HG02884 (cell line): ENCODE measurements around the gene TRRAP.

Experiments used
- ATAC-seq: cut with Tn5 transposase; IDR thresholded peaks from one replicate; pipeline ENCODE4 v1.9.1; 2021; ENCODE audit warnings: mild to moderate bottlenecking, moderate library complexity; ENCODE audit not compliant: unreplicated experiment

The TRRAP gene

DNA sequence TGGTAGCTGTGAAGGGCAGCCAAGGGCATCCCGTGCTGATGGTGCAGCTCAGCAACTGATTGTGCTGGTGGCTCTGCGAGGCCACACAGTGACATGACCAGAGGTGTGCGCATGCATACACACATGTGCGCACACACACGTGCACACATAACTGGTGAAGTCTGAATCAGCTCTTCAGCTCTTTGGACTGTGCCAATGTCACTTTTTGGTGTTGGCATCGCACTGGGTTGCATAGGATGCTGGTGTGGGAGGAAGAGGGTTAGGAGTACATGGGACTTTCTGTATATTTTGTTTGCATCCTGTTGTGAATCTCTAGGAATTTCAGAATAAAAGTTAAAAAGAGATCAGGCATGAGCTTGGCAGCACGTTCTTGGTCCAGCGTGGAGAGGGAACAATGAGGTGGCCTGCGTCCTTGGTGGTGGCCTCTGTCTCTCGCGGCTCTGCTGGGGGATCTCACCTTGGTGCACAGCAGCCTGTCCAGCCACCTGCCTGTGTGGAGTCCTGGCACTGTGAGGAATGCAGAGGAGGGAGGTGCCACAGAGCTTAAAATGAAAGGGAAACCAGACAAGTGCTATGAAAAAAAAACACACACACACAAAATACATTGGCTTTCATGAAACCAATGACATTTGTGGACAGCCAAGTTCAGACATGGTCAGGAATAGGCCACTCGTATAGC, 124.0 kb downstream of the TRRAP start:
- no peak for ATAC-seq

DNA sequence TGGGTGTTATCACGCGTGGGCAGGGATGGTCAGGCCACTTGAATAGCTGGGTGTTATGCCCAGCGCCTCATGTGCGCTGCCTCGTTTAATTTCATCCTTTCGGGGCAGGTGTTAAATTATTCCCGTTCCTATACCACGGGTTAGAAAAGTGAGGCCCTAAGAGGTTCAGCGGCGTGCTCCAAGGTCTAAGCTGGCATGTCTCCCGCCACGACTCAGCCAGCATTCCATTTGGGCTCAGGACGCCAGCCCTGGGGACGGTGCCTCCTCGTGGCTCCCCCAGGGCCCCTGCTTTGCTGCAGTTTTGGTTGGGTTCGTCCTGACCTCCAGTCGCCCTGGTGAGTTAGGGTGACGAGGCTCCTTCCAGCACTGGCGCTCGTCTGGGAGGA, 124.5 kb downstream of the TRRAP start:
- no peak for ATAC-seq

DNA sequence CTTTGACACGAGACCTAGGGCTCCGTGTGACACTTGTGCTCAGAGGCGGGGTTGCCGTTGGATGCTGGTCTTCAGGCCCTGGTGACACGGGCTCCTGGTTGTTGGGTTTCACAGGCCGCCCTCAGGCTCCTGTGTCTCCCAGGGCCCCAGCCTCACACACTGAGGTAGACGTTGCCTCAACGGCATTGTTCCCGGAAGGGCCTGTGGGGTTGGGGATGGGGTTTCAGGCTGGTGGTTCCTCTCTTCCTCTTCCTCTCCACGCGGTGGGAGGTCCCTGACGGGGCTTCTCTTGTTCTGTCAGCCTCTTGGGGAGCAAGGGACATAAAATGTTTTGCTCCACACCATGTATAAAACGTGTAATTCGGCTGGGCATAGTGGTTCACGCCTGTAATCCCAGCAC, 125.1 kb downstream of the TRRAP start:
- ATAC-seq = no peak

DNA sequence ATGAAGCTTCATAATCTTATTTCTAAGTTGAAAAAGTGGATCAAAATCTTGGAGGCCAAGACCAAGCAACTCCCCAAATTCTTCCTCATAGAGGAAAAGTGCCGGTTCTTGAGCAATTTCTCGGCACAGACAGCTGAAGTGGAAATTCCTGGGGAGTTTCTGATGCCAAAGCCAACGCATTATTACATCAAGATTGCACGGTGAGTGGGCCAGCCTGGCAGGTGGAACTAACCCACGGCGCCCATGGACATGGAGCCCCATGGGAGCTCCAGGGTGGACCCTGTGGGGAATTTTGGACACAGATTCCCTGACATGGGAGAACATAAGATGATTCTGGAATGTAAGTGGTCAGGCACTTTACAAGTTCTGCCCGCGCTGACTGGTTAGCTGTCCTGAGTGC, 125.9 kb downstream of the TRRAP start:
- no peak for ATAC-seq

DNA sequence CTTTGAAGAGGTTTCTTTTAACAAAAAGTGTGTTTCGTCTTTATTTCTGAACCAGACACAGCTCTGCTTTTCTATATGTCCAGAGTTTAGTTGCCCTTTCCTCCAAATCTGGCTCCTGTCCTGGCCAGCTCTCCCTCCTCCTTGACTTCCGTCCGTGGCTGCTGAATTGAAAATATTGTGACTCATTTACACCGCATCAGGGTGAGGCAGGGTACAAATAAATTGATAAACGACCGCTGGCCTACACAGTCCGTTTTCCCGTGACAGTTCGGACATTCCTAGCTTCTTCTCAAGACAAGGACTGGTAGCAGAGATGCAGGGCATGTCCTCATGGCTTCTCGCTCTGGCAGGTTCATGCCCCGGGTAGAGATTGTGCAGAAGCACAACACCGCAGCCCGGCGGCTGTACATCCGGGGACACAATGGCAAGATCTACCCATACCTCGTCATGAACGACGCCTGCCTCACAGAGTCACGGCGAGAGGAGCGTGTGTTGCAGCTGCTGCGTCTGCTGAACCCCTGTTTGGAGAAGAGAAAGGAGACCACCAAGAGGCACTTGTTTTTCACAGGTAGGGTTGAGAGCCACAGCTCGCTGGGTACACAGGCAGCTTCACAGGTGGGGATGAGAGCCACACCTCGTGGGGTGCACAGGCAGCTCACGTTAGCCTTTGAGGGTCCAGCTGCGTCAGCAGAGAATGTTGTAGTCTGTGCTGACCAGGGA, 126.6 kb downstream of the TRRAP start:
- no peak for ATAC-seq

DNA sequence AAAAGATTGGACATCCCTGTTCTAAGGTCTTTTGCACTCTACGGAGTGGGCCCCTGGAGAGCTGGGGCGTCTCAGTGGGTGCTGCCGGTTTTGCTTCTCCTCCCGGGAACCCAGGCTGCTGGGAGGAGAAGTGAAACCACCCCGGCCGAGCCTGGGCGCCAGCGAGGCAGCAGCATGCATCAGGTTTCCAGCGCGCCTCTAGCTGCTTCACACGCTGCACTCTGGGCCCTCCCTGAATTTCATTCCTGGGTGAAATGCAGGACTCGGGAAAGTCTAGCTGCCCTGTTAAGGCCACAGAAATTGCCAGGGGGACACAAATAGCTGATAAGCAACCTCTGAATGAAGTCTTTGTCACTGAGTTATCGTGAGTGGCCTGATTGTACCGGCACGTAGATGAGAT, 127.4 kb downstream of the TRRAP start:
- ATAC-seq = no peak

DNA sequence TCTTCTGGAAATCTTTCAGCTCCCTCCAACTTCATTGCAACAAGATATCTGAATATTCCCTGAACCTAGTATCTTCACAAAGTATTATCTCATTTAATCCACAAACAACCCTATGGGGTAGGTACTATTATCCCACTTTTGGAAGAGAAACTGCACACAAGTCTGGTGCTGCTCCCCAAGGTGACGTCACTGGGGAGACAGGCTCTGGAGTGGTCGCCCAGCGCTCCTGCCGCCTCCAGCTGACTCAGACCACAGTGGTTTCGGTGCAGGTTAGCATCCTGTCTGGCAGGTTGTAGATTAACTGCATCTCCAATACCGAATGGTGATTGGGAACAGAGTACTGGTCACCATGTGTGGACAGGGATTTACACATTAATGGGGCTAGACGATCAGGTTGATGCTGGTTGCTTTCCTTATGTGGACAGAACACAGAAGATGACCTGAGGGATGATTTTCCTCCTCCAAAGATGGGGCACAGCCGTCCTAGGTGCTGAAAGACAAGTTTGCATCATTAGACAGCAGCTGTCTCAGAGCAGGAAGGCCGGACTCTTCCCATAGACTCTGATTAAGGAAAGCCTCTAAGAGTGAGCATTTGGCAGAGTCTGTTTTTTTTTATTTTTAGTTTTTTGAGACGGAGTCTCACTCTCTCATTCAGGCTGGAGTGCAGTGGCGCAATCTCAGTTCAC, 128.6 kb downstream of the TRRAP start:
- no peak for ATAC-seq

DNA sequence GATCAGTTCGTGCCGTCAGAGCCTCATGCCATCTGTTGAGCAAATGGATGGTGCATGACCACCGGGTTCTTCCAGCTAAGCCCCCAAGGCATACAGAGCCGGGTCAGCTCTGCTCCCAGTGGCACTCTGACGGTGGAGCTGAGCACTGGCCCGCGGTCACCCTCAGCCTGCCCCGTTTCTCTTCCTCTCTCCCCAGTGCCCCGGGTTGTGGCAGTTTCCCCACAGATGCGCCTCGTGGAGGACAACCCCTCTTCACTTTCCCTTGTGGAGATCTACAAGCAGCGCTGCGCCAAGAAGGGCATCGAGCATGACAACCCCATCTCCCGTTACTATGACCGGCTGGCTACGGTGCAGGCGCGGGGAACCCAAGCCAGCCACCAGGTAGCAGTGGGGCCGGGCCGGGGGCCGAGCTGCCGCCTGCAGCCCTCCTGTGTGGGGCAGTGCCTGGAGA, 129.9 kb downstream of the TRRAP start:
- ATAC-seq = no peak

DNA sequence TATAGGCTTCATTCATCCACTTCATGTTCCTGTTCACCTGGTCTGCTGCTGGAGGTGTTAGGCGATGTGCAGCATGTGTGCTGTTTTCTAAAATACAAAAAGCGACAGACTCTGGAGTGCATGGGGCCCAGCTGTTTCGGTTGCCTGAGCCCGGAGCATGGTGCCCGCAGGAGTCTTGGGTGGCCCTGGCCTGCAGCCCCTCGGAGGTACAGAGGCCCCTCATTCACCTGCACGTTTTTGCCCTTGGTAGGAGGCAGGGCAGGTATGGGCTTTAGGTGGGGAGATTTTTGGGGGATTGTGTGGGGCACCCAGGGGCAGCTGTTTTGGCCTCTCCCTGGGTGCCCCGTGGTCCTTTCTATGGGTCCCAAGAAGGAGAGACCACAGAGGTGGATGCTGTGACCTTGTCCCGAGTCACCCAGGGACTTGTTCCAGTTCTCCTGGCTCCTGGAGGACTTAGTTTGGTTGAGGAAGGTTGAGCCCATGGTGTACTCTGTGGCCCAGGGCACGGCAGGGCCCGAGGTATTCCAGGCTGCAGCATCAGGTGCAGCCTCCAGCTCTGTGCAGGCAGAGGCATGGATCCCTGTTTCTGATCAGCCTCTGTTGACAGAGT, 130.7 kb downstream of the TRRAP start:
- ATAC-seq = no peak

DNA sequence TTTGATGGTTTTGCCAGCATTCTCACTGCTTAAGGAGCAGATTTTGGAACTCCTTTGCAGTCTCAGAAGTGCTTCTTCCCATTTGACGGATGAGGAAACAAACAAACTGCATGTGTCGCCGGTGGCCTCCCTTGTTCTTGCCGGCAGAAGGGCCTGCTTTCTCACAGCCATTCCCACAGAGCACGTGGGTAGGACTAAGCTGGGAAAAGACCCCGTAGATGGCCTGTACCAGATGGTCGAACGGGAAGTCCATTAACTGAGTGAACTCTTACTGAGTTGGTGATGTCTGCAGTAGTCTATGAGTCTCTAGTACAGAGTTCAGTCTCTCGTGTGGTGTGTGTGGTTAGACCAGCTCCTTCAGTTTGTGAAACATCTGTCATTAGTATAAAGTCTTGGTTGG, 131.9 kb downstream of the TRRAP start:
- ATAC-seq = no peak

DNA sequence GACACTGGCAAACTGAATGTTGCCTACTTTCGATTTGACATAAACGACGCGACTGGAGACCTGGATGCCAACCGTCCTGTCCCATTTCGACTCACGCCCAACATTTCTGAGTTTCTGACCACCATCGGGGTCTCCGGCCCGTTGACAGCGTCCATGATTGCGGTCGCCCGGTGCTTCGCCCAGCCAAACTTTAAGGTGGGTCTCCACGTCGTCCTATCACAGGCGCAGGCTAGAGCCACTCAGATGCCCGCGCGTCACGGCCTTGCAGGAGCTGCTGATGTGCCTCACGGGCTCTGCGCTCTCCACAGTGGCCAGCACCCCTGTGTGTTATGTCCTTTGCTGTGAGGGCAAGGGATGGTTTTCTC, 133.0 kb downstream of the TRRAP start:
- ATAC-seq = no peak

DNA sequence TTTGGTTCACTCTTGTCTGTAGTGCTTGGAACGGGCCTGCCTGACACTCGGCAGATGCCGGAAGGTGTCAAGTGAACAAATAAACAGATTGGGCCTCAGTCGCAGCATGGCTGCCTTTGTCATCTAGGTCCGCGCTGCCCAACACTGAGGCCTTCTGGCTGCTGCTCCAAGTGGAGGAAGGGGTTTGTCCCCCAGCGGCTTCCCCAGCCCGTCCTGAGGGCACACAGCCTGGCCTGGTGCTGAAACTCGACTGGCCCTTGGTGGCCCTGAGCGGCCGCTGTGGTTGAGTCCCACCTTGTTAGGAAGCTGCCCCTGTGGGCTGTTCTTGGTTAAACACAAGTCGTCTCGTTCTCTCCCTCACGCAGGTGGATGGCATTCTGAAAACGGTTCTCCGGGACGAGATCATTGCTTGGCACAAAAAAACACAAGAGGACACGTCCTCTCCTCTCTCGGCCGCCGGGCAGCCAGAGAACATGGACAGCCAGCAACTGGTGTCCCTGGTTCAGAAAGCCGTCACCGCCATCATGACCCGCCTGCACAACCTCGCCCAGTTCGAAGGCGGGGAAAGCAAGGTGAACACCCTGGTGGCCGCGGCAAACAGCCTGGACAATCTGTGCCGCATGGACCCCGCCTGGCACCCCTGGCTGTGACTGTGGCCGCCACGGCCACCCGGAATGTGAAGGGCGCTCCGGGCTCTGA, 133.5 kb downstream of the TRRAP start:
- no peak for ATAC-seq

DNA sequence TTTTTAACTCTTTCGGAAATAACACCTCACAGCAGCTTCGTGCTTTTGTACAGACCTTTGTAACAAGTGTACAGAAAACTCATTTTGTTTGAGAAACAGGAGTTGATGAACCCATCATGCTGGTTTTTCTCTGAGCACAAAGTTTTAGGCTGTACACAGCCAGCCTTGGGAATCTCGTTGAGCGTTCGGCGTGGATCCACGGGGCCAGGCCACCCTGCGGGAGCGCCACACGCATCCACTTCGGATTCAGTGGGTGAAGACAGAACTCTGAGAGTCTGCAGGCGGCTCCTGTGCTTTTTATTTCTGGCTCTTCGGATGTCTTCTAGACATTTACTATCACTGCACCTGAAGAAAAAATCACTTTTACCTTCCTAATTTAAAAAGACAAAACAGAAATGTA, 134.4 kb downstream of the TRRAP start:
- no peak for ATAC-seq

DNA sequence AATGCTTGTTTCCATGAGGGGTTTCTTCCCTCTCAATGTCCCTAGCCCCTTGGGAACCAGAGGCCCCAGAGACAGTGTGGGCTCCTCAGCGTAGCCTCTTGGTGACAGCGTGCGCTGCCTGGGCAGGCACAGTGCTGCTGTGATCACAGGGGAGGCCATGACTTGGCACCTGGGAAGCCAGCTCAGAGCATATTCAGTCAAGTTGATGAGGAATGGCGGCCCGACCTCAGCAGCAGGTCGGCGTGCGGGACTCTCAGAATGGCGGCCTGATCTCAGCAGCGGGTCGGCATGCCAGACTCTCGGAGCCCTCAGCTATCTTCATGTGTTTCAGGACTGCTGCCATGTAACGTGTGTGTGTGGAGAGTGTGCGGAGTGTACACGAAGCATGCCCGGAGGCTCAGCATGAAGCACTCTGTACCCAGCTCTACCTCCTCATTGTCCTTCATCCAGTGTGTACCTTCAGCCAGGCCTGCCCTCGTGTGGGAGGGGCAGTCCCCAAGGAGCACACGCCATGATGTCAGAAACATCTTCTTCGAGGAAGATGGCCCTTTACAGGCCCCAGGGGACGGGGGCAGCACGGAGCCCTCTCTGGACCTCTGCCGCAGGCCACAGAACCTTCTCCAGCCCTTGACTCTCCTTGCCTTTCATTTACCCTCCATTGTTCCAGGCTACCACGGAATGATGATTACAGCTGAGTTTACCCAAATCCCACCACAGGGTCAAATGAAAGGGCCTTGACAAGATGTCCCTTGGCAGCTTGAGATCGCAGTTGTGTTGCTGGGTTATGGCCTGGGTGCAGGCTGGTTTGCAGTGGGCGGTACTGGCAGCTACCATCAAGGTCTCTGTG, 135.2 kb downstream of the TRRAP start:
- ATAC-seq = no peak

DNA sequence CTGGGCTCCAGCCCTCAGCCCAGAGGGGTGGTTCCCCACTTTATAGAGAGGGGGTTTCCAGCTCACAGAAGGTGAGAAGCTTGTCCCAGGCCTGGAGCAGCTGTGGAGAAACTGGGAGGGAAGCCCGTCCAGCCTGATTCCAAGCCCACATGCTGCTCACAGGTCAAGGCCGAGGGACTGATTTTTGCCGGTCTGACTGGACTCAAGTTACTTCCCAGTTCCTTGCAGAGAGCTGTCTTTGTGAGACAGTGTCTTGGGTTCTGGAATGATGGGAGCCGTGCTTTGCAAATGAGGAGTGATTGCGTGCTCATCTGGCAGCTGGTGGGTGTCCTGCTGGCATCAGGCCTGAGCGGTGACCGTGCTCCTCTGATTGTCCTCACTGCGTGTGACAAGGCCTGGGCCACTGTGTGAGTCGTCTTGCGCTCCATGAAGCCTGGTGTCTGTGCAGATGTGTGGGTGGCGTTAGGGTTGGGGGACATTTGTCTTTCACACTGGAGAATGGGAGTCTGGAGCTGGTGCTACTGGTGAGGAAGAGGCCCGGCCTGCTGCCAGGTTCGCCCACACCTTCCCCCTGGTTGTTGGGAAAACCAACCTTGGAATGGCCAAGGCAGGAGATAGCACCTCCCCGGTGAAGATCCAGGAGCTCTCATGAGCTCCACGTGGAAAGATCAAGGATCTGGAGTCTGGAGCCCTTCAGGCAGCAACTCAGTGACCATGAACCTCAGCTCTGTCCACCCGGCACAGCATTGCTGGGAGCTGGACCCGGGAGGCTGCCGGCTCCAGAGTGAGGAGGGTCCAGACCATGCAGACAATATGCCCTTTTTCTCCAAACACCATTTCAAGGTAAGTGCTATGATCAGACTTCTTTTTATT, 136.0 kb downstream of the TRRAP start:
- ATAC-seq = no peak

DNA sequence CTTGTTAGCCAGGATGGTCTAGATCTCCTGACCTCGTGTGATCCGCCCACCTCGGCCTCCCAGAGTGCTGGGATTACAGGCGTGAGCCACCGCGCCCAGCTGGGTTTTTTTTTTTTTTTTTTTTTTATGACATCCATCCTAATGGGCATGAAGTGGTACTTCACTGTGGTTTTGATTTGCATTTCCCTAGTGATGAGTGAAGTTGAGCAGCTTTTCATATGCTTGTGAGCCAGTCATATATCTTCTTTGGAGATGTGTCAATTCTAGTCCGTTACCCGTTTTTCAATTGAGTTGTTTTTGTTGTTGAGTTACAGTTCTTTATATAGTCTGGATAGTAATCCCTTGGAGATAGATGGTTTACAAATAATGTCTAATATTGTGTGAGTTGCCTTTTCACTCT, 137.9 kb downstream of the TRRAP start:
- ATAC-seq = no peak

DNA sequence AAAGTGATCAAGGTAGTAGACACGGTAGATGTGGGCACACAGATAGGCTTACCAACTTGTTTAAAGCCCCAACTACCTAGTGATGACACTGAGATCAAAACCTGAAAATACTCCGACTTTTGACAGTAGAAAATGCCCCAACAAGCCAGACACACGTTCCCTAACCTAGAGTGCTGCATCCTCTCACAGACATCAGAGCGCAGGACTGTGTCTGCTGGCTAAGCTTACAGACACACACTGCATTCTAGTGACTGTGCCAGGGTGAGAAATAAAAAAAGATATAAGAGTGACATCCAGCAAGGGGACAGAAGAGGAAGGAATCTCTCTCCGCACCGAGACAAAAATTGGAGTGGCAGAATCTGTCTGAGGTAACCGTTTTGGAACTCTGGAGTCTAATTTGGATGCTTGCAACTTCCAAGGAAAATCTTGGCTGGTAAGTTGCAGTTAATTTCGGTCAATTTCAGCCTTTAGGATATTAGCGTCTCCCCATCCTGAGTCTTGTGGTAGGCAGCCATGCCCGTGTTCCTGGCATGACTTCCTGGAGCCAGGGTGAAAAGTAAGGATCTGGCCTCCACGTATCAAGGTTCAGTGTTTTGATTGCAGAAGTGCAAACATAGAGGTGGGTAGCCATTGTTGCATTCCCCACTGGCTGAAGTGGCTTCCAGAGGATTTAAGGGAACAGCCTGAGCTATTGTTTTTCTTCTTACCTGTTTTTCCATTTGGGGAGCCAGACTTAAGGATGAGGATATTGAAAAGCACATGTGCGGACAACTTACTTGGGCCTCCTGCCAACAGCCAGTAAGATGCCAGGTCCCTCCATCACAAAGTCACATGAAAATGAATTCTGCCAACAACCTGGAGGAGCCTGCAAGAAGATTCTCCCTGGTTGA, 141.4 kb downstream of the TRRAP start:
- no peak for ATAC-seq

DNA sequence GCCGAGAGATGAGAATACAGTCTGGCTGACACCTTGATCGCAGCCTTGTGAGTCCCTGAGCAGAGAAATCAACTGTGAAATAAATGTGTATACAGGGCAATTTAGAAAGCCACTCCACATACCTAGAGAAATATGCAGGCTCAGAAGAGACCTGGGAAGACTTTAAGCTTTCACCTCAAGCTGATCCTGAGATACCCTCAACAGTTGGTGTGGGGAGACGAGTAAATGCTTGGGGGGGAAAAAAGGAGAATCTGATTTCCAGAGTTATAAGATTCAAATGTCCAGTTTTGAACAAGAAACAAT, 142.0 kb downstream of the TRRAP start:
- no peak for ATAC-seq
